Kidney (tissue), 14 donors: ENCODE data around the gene P2RY12. TPM values are rescaled to one million over a fixed set of nuclear protein-coding genes. Genes with fewer than 3 reads are reported as not detected.

Experiments used
- DNase-seq, 5 donors: peaks; one replicate each; pipeline ENCODE4 v3.0.0-alpha.2; 2013 to 2020
- FAIRE-seq: peaks from 2 replicates; lab custom pipeline; 2012; peaks lifted over from hg19 to GRCh38; lab: Jason Lieb, UNC
- H3K27ac ChIP-seq, 2 donors: one replicate each; pipeline ENCODE4 v1.7.0; 2013; ENCODE audit warnings: low read depth in 2 of 2, low read length in 2 of 2, inconsistent platforms in 1 of 2
- H3K27me3 ChIP-seq: one replicate; pipeline ENCODE4 v1.7.1; 2013; ENCODE audit warnings: low read length, inconsistent platforms; ENCODE audit not compliant: control insufficient read depth, insufficient read depth
- H3K36me3 ChIP-seq, 3 donors: one replicate each; pipeline versions ENCODE4 v1.7.0 to v1.7.1; 2013; ENCODE audit warnings: low read length in 3 of 3, control low read depth in 1 of 3, inconsistent platforms in 1 of 3; ENCODE audit not compliant: insufficient read depth in 3 of 3, control insufficient read depth in 2 of 3
- H3K4me1 ChIP-seq, 3 donors: one replicate each; pipeline versions ENCODE4 v1.7.0 to v1.7.1; 2013; ENCODE audit warnings: low read length in 3 of 3, inconsistent platforms in 1 of 3, low read depth in 1 of 3; ENCODE audit not compliant: control insufficient read depth in 2 of 3, insufficient read depth in 2 of 3
- H3K4me3 ChIP-seq, 3 donors: one replicate each; pipeline versions ENCODE4 v1.7.0 to v1.8.1; 2013; ENCODE audit warnings: low read length in 3 of 3, control low read depth in 1 of 3, inconsistent platforms in 1 of 3
- H3K9ac ChIP-seq, 3 donors: one replicate each; pipeline versions ENCODE4 v1.7.0 to v1.7.1; 2013; ENCODE audit warnings: low read length in 3 of 3, control low read depth in 1 of 3, inconsistent platforms in 1 of 3
- H3K9me3 ChIP-seq, 3 donors: one replicate each; pipeline versions ENCODE4 v1.7.0 to v1.7.1; 2013; ENCODE audit warnings: low read length in 3 of 3, control low read depth in 1 of 3, inconsistent platforms in 1 of 3; ENCODE audit not compliant: control insufficient read depth in 2 of 3, insufficient read depth in 1 of 3
- intact Hi-C: fragments of 100-400 bp; cut with DNase I; formaldehyde crosslinking; loops from one replicate; pipeline ENCODE4 v1.11.1; 2022
- polyA plus RNA-seq: library from polyadenylated mRNA; stranded (reverse); fragments of 350-450 nt; fragmentation: Illumina TruSeq; extraction: RNeasy Lipid Tissue Mini Kit (QIAGEN cat#74804); gene quantifications from one replicate; pipeline ENCODE4 v1.2.3, GENCODE V29; 2014; ENCODE audit warnings: low read depth, low replicate concordance; ENCODE audit not compliant: insufficient read depth
- total RNA-seq: library from RNA; stranded (reverse); fragmentation: NEBNext Ultra II Directional; extraction: Animal tissue kit (Norgen Biotek cat#: 25700); gene quantifications from one replicate; pipeline ENCODE4 v1.2.1, GENCODE V29; 2021
- TF ChIP-seq, protein P1 (sequence below): IDR thresholded peaks from 3 replicates; pipeline ENCODE4 v1.5.1; 2012; ENCODE audit warnings: mild to moderate bottlenecking, moderate library complexity, borderline replicate concordance; ENCODE audit not compliant: insufficient read depth; ENCODE audit errors: extremely low read depth
- donor health status: control.
- donor health status: control.
- donor health status: control.
- donor health status: control.
- donor health status: control.
- donor health status: DM: yes; HTN: yes; CAD: no.
- donor health status: Normal renal cell carcinoma (clear cell type).

The P2RY12 gene
- total and polyA plus RNA-seq, 2 donors from 2014 or later = 2.2 TPM; not detected in 1

- DNase-seq (no peak), FAIRE-seq (no peak)
- H3K27ac ChIP-seq = no peak overlapping the region
- no peak overlapping the region for H3K9ac ChIP-seq
- peaks cover 0 to 2% (median 0%) of the 10 kb centered on the region in 3 donors for H3K4me1 ChIP-seq
- H3K36me3 ChIP-seq = no peaks in the 10 kb centered on the region
- TF ChIP-seq, protein P1, sequence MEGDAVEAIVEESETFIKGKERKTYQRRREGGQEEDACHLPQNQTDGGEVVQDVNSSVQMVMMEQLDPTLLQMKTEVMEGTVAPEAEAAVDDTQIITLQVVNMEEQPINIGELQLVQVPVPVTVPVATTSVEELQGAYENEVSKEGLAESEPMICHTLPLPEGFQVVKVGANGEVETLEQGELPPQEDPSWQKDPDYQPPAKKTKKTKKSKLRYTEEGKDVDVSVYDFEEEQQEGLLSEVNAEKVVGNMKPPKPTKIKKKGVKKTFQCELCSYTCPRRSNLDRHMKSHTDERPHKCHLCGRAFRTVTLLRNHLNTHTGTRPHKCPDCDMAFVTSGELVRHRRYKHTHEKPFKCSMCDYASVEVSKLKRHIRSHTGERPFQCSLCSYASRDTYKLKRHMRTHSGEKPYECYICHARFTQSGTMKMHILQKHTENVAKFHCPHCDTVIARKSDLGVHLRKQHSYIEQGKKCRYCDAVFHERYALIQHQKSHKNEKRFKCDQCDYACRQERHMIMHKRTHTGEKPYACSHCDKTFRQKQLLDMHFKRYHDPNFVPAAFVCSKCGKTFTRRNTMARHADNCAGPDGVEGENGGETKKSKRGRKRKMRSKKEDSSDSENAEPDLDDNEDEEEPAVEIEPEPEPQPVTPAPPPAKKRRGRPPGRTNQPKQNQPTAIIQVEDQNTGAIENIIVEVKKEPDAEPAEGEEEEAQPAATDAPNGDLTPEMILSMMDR = no peak
- no peaks in the 10 kb centered on the region for H3K9me3 ChIP-seq
- H3K4me3 ChIP-seq = no peak overlapping the region
- H3K27me3 ChIP-seq = no peaks in the 10 kb centered on the region
- intact Hi-C loops = no loop called here
Observed at GRCh38 chr3:151306168-151306810, 78.3 kb downstream of the P2RY12 start.

GRCh38 chr3:151305775-151306151 is 78.8 kb downstream of the P2RY12 start:
- H3K9ac ChIP-seq = no peak overlapping the region

DNA sequence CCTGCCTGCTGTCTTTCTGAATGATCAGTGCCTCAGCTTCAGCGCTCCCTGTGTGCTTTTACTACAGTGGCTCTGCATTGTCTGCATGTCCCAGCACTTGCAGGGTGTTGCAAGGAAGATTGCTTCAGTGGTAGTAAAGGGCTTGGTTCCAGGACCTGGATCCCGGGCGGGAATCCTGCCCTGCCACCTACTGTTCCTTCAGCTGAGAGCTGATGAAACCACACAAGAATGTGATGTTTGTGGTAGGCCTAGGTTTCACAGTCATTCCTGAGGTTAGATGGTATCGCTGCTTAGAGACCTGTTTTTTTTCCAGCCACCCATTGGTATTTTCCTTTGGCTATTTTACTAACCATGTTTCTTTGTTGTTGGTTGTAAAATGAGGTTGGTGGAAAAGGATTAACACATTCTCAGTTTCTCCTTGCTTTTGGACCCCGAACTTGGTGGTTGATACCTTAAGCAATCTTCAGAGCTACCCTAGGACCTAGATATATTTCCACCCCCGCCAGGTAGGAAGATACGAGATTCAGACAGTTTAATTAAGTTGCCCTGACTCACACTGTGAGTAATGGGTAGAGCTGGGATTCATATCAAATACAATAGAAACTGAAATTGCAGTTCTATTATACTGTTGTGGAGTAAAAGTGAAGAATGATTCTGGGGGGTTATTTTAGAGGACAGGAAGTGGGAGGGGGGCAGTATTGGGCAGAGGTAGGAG is 79.3 kb downstream of the P2RY12 start:
- intact Hi-C loops = no loop called here
- no peaks in the 10 kb centered on the region for H3K36me3 ChIP-seq
- TF ChIP-seq, protein P1 = no peak
- peak overlapping the region in 1 of 2 donors; percentile 3 for H3K27ac ChIP-seq
- DNase-seq (peak; percentile 26 to 72 (median 34)), FAIRE-seq (no peak)
- H3K9ac ChIP-seq = no peak overlapping the region
- H3K4me3 ChIP-seq = no peak overlapping the region
- no peaks in the 10 kb centered on the region for H3K27me3 ChIP-seq
- H3K9me3 ChIP-seq = no peaks in the 10 kb centered on the region
- peaks cover 0 to 2% (median 0%) of the 10 kb centered on the region in 3 donors for H3K4me1 ChIP-seq

More at GRCh38 chr3:151305775-151306151, 78.8 kb downstream of the P2RY12 start:
- Histone ChIP-seq H3K27ac (no peak overlapping the region), H3K36me3 (no peaks in the 10 kb centered on the region), H3K9me3 (no peaks in the 10 kb centered on the region), H3K4me1 (peaks cover 0 to 2% (median 0%) of the 10 kb centered on the region in 3 donors), H3K4me3 (no peak overlapping the region), H3K27me3 (no peaks in the 10 kb centered on the region)
- no peak for DNase-seq
- FAIRE-seq = no peak
- intact Hi-C loops = no loop called here
- TF ChIP-seq, protein P1 = no peak
